GM21576 (cell line): ENCODE measurements around the gene MLIP.
"Not testable (repeated sequence)": the region's sequence is repeated elsewhere in the genome, so short reads cannot be mapped to it uniquely, and the experiment has no call there.

ENCODE experiments used
- ATAC-seq: cut with Tn5 transposase; IDR thresholded peaks from one replicate; pipeline ENCODE4 v1.9.1; 2021; ENCODE audit warnings: mild to moderate bottlenecking, moderate library complexity; ENCODE audit not compliant: unreplicated experiment

Gene MLIP, protein sequence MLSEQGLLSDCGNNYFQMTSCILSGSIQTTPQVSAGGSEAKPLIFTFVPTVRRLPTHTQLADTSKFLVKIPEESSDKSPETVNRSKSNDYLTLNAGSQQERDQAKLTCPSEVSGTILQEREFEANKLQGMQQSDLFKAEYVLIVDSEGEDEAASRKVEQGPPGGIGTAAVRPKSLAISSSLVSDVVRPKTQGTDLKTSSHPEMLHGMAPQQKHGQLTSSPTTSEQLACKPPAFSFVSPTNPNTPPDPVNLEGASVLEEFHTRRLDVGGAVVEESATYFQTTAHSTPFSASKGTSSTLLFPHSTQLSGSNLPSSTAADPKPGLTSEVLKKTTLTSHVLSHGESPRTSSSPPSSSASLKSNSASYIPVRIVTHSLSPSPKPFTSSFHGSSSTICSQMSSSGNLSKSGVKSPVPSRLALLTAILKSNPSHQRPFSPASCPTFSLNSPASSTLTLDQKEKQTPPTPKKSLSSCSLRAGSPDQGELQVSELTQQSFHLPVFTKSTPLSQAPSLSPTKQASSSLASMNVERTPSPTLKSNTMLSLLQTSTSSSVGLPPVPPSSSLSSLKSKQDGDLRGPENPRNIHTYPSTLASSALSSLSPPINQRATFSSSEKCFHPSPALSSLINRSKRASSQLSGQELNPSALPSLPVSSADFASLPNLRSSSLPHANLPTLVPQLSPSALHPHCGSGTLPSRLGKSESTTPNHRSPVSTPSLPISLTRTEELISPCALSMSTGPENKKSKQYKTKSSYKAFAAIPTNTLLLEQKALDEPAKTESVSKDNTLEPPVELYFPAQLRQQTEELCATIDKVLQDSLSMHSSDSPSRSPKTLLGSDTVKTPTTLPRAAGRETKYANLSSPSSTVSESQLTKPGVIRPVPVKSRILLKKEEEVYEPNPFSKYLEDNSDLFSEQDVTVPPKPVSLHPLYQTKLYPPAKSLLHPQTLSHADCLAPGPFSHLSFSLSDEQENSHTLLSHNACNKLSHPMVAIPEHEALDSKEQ

DNA sequence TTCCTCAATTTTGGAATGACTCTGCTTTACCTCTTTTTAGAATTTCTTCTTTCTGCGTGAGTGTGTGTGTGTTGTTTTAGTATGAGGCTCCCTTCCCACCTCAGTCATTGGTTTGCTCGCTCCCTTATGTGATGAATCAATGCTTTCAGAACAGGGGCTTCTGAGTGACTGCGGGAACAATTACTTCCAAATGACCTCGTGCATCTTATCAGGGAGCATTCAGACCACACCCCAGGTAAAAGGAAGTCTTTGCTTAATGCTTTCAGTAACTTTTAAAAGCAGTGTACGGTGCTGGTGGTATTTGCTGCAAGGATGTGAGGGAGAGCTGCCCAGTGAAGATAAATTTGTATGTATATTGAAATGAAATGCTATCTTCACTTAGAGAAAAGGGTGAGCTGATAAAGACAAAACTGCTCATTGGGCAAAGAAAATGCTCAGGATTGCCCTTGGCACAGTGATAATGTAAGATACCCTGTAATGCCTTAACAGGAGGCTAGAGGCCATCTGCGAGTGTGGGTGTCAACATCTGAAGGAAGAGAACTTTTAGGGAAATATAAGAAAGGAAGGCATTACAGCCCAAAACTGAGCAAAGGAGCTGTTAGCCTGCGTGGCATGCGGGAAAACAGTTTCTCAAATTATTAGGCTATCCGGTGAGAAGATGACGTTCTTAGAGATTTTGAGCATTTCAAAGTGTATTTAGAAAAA is at the start of gene MLIP:
Gene MLIP, plus strand, starts transcription at position 103 of the 705 bp plus-strand sequence. Its CDS starts 37 bp downstream, at position 140.
- ATAC-seq, result no peak

DNA sequence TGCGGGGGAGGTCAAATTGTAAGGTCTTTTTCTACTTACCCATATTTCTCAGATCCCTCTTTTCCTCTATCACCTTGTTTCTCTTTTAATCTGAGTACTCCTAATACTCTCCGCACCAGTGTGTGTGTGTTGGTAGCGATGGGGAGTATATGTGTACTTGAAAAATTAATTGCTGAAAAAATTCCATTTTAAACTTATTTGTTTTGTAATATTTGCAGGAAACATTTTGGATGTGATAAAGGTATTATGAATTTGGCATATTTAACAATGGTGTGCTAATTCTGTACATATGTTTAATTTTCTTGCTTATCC is 48.1 kb upstream of the MLIP start:
- no peak for ATAC-seq

DNA sequence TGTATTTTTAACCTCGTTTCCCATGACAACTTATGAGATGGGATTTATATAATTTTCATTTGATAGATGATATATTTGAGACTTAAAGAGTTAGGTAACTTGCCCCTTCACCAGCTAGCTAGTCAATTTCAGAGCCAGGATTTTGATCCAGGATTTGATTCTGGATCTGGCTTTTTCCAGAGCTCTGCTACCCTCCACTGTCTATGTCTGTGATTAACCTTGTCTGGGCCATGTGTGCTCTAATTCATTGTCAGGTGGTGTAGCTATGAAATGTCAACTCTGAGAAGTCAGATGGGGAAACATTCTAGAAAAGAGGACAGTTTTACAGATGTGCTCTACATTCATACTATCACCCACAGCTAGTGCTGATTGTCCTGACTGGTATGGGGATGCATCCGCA is 42.5 kb upstream of the MLIP start:
- no peak for ATAC-seq

DNA sequence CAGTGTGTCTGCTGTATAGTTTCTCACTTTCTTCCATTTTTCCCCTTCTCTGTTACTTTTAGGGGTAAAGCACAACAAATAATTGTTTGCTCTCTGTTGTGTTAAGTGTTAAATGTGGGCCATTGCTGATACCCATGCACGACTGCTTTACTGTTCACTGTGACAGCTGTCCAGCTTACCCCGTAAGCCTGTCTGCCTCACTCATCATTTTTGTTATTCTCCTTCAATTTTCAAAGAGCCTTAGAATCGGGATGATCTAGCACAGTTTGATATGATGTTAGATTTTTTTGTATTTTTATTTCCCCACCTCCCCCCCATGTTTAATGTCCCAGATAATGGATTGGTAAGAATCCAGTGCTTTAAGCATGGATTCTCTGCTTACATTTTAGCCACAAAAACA is 41.2 kb upstream of the MLIP start:
- ATAC-seq, result no peak

DNA sequence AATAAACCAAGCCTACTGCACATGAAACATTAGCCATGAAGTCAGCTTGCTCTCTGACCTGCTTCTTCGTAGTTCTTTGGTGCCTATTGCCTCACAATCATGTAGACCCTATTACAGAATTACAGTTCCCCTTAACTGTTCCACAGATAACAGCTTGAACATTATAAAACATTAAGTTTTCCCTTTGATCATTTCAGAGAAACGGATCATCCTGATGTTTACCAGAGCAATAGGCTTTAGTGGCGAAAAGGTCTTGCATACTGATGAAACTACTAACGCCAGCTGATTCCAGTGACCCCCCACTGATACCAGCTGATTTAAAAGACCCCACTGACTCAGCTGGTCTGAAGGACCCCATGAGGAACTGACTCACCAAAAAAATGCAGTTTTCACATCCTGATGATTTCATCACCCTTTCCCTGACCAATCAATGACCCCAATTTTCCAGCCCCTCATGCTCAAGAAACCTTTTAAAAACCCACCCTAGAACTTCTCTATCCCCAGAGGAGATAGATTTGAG is 39.4 kb upstream of the MLIP start:
- no peak for ATAC-seq

DNA sequence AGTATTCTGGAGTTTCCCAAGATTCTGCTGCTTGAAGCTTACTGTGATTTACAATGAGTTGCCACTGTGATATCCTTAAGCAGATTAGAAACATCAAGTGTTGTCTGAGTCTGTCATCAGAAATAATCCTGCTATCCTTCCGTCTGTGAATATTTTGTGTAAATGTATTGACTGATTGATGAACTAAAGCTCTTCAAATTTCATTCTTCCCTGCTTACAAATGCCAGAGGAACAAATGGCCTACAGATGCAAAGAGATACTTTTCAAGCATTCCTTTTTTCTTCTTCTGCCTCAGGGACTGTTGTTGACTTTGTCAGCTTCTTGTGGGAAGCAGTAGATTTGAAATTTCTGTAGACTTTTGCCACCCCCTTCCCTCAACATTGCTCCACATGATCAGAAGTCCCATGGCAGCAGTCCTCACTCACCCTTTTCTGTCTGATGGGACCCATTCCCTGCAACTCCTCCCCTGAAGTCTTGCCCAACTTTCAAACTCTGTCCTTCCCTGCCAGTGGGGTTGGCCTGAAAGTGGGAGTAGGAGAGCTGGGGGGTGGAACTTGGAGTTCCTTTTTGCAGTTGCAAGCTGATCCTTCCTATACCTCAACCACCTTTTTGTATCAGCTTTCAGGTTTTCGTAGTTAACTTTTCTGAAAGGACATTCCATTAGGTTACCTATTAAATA is 38.5 kb upstream of the MLIP start:
- ATAC-seq, result no peak

DNA sequence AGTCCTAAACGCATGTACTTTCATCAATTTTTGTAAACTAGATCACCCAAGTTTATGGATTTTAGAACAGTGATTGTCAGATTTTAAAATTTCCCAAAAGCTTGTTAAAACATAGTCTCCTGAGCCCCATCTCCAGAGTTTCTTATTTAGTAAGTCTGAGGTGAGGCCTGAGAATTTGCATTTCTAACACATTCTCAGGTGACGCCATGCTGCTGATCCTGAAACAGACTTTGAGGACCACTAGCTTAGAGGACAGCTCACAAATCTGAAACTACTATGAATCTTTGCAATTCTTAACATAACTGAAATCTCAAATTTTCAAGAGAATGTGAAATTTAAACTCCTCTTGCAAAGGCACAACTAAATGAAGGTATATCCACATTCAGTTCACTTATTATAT is 37.8 kb upstream of the MLIP start:
- ATAC-seq, result no peak

DNA sequence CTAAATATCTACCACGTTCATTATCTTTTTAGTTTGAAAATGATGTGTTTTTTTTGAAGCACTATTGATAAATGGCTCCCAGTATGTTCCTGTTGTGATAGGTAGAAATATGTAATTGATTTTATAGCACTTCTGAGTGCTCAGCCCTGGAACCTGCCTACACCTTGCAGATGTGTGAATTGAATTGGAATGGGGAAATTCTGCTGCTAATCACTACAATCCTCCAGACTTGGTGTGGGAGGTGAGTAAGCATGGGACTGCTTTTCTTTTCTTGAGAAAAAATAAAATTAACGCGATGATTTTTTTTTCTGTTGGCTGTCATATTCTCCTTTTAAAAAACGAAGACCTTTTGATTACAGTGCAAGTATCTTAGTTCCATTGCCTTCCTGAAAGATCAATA is 37.1 kb upstream of the MLIP start:
- no peak for ATAC-seq

DNA sequence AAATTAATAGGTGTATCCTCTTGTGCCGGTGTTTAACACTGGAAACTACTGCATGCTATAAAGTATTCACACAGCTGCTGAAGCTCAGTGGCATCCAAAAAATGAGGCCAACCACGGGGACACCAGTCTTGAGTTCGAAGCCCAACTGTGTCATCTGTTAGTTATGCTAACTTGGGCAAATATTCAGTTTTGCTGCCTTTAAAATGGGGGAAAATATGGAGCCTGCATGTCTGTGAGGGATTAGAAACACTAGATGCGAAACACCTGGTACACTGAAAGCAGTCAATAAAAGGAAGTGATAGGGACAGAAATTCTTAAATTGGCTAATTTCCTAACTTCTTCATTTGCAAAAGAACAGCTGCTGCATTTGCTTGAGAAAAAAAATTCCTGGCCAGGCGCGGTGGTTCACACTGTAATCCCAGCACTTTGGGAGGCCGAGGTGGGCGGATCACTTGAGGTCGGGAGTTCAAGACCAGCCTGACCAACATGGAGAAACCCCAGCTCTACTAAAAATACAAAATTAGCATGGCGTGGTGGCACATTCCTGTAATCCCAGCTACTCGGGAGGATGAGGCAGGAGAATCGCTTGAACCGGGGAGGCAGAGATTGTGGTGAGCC is 36.6 kb upstream of the MLIP start:
- ATAC-seq, result no peak

DNA sequence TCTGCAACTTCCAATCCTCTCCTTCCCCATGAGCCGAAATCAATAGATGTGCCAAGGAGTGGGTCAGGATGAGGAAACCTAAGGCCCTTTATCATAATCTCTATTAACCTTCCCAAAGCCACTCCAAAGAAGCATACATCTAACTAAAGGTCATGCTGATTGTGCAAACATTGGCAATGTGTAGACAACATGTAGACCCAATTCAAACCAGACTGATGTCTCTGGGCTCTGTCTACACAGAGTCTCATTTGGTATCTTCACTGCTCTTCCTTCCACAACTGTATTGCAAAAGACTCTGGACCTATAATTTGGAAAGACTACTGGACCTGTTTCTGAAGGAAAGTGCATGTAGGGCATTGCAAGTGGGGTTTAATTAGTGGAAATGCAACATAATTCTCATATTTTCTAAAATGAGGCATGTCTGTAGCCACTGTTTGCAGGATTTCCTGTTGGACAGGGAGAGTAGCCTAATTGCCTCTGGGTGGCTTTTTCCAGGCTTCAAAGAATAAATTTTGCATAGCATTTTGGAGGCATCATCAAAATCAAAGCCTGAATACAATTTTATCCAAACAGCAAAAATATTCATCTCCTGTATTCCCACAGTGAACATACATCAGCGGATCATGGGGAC is 35.0 kb upstream of the MLIP start:
- no peak for ATAC-seq

DNA sequence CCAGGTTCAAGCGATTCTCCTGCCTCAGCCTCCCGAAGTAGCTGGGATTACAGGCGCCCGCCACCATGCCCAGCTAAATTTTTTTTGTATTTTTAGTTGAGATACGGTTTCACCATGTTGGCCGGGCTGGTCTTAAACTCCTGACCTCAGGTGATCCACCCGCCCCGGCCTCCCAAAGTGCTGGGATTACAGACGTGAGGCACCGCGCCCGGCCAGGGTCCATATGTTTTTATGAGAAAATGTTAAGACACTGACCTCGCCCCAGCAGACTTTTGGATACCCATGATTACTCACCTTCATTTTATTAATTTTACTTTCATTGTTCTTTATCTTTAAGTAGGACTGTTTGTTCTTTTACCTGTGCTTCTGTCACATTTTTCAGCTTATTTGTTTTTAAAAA is 29.7 kb upstream of the MLIP start:
- not testable (repeated sequence) for ATAC-seq

DNA sequence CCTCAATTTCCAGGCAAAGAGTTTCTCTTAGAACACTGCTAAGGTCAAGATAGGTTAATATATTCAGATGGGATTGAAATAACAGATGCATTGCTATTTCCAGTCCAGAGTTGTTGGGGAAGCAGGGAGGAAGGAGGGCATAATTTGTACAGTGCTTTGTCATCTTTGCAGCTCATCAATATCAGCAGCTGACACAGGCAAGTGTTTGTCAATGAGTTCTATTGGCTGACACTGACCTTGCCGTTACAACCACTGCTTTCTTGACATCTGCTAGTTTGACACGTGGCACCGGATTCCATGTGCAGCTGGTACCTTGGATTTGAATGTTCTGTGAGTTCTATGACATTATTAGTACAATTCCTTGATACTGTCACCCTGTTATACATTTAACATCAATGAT is 28.0 kb upstream of the MLIP start:
- no peak for ATAC-seq

DNA sequence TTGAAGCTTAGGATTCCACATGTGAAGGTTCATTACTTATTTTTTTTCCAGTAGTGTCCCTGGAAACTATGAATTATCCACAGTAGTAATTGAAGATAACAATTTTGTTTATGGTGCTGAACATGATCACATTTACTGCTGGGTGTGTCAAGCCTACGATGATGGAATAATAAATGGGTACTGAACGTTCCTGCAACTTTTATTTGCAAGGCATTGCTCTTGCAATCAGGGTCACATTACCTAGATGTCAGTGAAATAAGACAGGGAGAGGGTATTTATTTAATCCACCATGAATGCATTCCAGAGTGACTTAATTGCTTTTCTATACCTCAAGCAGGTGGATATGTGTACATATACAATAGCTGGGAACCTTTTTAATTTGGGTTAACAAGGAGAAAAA is 27.0 kb upstream of the MLIP start:
- no peak for ATAC-seq

DNA sequence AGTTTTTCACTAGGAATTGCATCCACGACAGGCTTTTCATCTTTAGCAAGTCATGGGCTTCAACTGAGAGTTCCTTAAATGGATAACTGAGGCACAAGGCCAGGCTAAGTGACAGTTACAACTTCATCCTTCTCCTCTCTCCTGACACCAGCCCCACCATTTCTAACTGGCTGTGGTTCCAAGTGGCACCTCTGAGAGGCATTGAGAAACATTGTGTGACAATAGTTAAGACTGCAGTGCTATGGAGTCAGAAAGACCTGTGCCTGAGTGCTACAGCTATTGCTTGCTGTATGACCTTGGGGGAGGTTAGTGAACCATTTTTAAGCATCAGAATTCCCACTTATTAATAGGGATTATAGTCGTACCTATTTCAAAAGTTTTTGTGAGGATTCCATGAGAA is 26.2 kb upstream of the MLIP start:
- no peak for ATAC-seq

DNA sequence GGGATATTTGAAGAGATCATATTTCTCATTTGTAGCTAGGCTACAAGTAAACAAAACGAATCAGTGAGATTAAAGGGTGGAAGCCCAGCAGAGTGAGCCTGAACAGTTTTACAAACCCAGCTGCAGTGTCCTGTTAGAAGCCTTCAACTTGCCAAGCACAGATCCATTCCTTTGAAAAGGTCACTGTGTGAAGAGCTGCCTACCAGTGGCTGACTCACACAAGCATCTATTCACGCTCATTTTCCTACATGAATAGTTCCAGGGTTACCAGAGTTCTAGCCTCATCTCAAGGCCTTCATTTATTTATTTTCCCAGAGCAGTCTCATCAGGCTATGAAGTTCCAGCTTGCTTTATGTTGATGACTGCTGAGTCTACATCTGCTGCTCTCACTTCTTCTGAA is 25.7 kb upstream of the MLIP start:
- ATAC-seq, result no peak

DNA sequence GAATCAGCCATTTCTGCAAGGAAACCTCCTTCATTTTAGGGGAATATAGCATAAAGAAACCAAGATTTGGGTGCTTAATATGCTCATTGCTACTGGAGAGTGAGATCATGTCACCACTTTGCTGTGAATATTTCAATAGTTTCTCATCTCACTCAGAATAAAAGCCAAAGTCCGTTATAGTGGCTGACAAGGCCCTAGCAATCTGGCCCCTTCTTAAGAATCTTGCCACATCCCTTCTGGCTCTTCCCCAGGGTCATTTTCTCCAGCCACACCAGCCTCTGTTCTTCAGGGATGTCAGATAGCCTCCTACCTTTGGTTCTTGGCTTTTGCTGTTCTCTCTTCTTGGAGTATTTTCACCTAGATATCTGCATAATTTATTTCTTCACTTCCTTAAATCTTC is 24.8 kb upstream of the MLIP start:
- ATAC-seq, result no peak

DNA sequence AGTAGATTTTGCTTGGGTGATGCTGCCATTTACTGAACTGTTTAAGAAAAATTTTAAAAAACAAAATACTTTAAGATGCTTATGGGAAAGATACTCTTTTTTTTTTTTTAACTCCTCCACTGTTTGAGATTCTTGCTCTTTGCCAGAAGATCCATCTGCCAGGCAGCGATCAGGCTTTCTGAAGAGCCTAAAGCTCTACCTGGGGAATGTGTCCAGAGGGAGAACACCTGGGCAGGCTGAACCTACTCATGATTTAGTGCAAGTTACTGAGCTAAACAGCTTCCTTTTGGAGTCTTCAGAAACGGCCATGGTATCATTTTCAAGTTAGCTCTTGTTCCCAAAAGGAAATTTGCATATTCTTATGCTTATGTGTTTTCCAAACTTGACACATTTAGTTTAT is 23.5 kb upstream of the MLIP start:
- ATAC-seq, result no peak

DNA sequence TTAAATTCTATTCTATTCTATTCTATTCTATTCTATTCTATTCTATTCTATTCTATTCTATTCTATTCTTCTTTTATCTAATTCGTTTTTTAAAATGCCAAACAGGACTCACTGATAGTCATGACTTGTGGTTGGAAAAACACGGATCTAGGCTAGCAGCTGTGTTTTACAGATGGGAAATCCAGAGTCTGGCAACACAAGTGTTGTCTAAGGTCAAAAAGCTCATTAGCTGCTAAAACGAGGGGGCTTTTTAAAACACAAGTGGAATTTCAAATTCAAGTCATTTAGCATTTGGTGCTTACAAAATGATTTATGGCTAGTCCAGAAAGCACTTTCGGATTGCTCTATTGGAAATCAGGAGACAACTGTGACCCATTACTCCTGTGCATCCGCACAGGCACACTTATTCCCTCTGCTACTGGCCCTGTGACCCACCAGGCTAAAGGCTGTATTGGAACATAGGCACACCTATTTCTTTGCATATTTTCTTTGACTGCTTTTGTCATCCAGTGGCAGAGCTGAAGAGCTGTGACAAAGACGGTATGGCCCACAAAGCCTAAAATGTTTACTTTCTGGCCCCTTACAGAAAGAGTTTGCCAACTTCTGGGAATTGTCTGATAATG is 17.8 kb upstream of the MLIP start:
- no peak for ATAC-seq

DNA sequence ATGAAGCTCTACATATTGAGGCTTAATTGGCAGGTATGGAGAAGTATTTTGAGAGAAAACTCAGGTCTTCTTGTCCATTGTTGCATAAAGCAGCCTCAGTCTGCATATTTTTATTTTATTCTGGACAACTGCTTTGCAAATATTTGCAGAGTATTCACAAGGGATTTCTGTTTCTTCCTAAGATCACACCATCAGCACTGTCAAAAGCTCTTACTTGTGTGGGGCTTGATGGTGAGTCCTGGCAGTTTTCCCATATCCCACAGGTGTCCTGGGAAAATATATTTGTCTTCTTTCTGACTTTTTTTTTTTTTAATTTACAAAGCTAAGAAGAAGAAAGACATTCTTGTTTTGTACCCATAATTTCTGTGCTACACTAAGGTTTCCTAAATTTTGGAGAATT is 16.9 kb upstream of the MLIP start:
- ATAC-seq, result no peak
